Measurements from ENCODE around the gene HLX.

The HLX gene

GRCh38 chr1:220925707-220926106 lies 46.5 kb downstream of the HLX start:
- no peak for DNase-seq (ENCODE audit: low spot score)

- DNase-seq (ENCODE audit: low spot score) = no peak
Observed at GRCh38 chr1:220926146-220926545, 46.9 kb downstream of the HLX start.

- DNase-seq (ENCODE audit: low spot score) = no peak
Observed at GRCh38 chr1:220927442-220927841, 48.2 kb downstream of the HLX start.

GRCh38 chr1:220928320-220928719 lies 49.1 kb downstream of the HLX start:
- no peak for DNase-seq (ENCODE audit: low spot score)

GRCh38 chr1:220928725-220929300 lies 49.6 kb downstream of the HLX start:
- no peak for DNase-seq (ENCODE audit: low spot score)

- DNase-seq (ENCODE audit: low spot score) = no peak
Observed at GRCh38 chr1:220929304-220929703, 50.1 kb downstream of the HLX start.

Measured in LoVo (cell line).